ENCODE data around the gene RBM26. TPM values are rescaled to one million over a fixed set of nuclear protein-coding genes. Genes with fewer than 3 reads are reported as not detected.

The RBM26 gene
- total and polyA plus RNA-seq, 2 experiments from 2014 or later = 11.1 to 19.2 TPM

DNA sequence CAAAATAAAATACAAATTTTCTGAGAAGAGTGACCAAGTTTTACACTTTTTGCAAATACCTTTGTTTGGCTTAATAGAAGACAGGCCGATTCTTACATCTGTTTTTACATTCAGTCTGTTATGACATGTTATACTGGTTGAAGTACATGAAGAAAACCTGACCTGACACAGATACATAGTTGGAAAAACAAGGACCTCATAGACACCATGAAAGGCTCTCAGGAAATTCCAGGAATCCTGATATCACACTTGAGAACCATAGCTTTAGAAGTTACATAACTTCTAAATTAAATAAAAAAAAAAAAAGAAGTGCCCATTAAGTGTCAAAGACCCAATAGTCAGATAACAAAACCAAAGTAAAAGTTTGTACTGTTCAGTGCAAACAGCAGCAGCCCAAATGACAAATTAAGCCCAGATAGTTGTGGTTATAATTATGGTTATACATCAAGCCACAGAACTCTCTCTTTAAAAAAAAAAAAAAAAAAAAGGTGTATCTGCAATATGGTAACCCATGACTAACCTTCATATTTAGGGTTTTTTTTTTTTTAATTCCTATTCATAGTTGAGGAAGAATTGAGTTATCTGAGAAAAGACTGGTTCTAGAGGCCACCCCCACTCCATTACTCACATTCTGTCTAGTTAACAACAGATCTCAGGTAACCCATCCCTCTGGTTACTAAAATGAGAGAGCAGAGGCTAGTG is 19.8 kb downstream of the RBM26 start:
- H3K4me3 ChIP-seq = no peak overlapping the region
- H3K9ac ChIP-seq = no peak overlapping the region
- H3K36me3 ChIP-seq (ENCODE audit: low read depth) = no peaks in the 10 kb centered on the region; the same call in 1 of the 2 replicates
- in situ Hi-C loops (cut with MboI) = no loop called here
- no peak overlapping the region for H3K4me2 ChIP-seq (ENCODE audit: unreplicated experiment)
- no peaks in the 10 kb centered on the region for H3K27me3 ChIP-seq (replicated peaks; ENCODE audit: insufficient read depth)
- no peak overlapping the region for H2AFZ ChIP-seq
- H3K79me2 ChIP-seq (ENCODE audit: insufficient read depth) = peaks cover 100% of the 10 kb centered on the region
- H3F3A ChIP-seq (ENCODE audit: insufficient read depth) = peaks cover 5% of the 10 kb centered on the region; the same call in 1 of the 2 replicates
- no peak overlapping the region for H3K27ac ChIP-seq
- H3K9me2 ChIP-seq (ENCODE audit: insufficient read depth) = no peaks in the 10 kb centered on the region
- no peak for TF ChIP-seq EZH2phosphoT487 (IDR thresholded peaks at IDR 0.05; ENCODE audit: insufficient read depth, low read depth)
- no peaks in the 10 kb centered on the region for H3K9me3 ChIP-seq (ENCODE audit: low read depth)
- 56 to 59% methylated on average over 1 of the region's 1 CpG for WGBS, 2 experiments (ENCODE audit: low coverage in 1 of 2, low lambda C conversion rate in 2 of 2, missing lambda C conversion rate in 2 of 2)
- DNase-seq = peak; percentile 13
- peaks cover 35% of the 10 kb centered on the region for H4K20me1 ChIP-seq (ENCODE audit: insufficient read depth)
- H3K4me1 ChIP-seq (ENCODE audit: insufficient read depth) = peaks cover 12% of the 10 kb centered on the region

DNA sequence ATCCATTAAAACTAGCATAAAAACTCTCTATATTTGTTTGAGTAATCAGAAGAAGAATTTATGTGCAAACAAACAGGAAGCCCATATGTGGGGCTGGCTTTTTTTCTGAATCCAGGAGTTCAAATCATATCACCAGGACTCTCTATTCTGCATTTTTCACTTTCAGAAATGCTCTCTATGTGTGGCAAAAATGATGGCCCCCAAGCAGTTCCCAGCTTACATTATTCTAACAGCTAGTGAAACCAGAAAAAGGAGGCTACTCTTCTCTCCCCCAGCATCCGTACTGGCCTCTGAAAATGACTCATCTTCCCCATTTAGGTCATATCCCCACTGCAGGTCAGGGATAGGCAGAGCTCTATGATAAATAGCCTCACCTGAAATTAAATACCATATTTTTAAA is 20.4 kb downstream of the RBM26 start:
- peaks cover 30% of the 10 kb centered on the region for H4K20me1 ChIP-seq (ENCODE audit: insufficient read depth)
- in situ Hi-C loops (cut with MboI) = no loop called here
- peaks cover 100% of the 10 kb centered on the region for H3K79me2 ChIP-seq (ENCODE audit: insufficient read depth)
- H3F3A ChIP-seq (ENCODE audit: insufficient read depth) = peaks cover 5% of the 10 kb centered on the region; the same call in 1 of the 2 replicates
- peaks cover 12% of the 10 kb centered on the region for H3K4me1 ChIP-seq (ENCODE audit: insufficient read depth)
- H3K27ac ChIP-seq = no peak overlapping the region
- peak; percentile 22 for DNase-seq
- no peaks in the 10 kb centered on the region for H3K9me2 ChIP-seq (ENCODE audit: insufficient read depth)
- no peak overlapping the region for H3K4me2 ChIP-seq (ENCODE audit: unreplicated experiment)
- H3K9me3 ChIP-seq (ENCODE audit: low read depth) = no peaks in the 10 kb centered on the region
- H3K27me3 ChIP-seq (replicated peaks; ENCODE audit: insufficient read depth) = no peaks in the 10 kb centered on the region
- H3K4me3 ChIP-seq = no peak overlapping the region
- H2AFZ ChIP-seq = no peak overlapping the region
- TF ChIP-seq EZH2 (IDR thresholded peaks at IDR 0.05; ENCODE audit: insufficient read depth, poor library complexity, severe bottlenecking) = no peak
- no peak for TF ChIP-seq EZH2phosphoT487 (IDR thresholded peaks at IDR 0.05; ENCODE audit: insufficient read depth, low read depth)
- 56 to 75% methylated on average over 1 of the region's 1 CpG for WGBS, 2 experiments (ENCODE audit: low coverage in 1 of 2, low lambda C conversion rate in 2 of 2, missing lambda C conversion rate in 2 of 2)
- no peaks in the 10 kb centered on the region for H3K36me3 ChIP-seq (ENCODE audit: low read depth)
- H3K9ac ChIP-seq = no peak overlapping the region

- no peak overlapping the region for H3K4me3 ChIP-seq
- 89 to 92% methylated on average over 5 of the region's 5 CpGs for WGBS, 2 experiments (ENCODE audit: low coverage in 1 of 2, low lambda C conversion rate in 2 of 2, missing lambda C conversion rate in 2 of 2)
- no peaks in the 10 kb centered on the region for H3K27me3 ChIP-seq (replicated peaks; ENCODE audit: insufficient read depth)
Measured at GRCh38 chr13:79384022-79384610, 21.9 kb downstream of the RBM26 start.

GRCh38 chr13:79382545-79383275 is 23.3 kb downstream of the RBM26 start:
- Histone ChIP-seq H3K9ac (no peak overlapping the region), H3K36me3 (ENCODE audit: low read depth) (peaks cover 4% of the 10 kb centered on the region; the same call in 1 of the 2 replicates), H2AFZ (no peak overlapping the region), H3K4me3 (no peak overlapping the region), H3K4me2 (ENCODE audit: unreplicated experiment) (no peak overlapping the region), H4K20me1 (ENCODE audit: insufficient read depth) (peaks cover 26% of the 10 kb centered on the region), H3K27me3 (replicated peaks; ENCODE audit: insufficient read depth) (no peaks in the 10 kb centered on the region), H3K9me3 (ENCODE audit: low read depth) (no peaks in the 10 kb centered on the region), H3K9me2 (ENCODE audit: insufficient read depth) (no peaks in the 10 kb centered on the region), H3K4me1 (ENCODE audit: insufficient read depth) (peaks cover 12% of the 10 kb centered on the region), H3K79me2 (ENCODE audit: insufficient read depth) (peaks cover 96% of the 10 kb centered on the region), H3K27ac (no peak overlapping the region), H3F3A (ENCODE audit: insufficient read depth) (peaks cover 5% of the 10 kb centered on the region; the same call in 1 of the 2 replicates)
- TF ChIP-seq EZH2 (IDR thresholded peaks at IDR 0.05; ENCODE audit: insufficient read depth, poor library complexity, severe bottlenecking) = no peak
- no peak for TF ChIP-seq EZH2phosphoT487 (IDR thresholded peaks at IDR 0.05; ENCODE audit: insufficient read depth, low read depth)
- DNase-seq = no peak
- 15 to 17% methylated on average over 1 of the region's 1 CpG for WGBS, 2 experiments (ENCODE audit: low coverage in 1 of 2, low lambda C conversion rate in 2 of 2, missing lambda C conversion rate in 2 of 2)
- in situ Hi-C loops (cut with MboI) = no loop called here

More at GRCh38 chr13:79384022-79384610, 21.9 kb downstream of the RBM26 start:
- Histone ChIP-seq H3K9me3 (ENCODE audit: low read depth) (no peaks in the 10 kb centered on the region), H3K27ac (no peak overlapping the region), H3K4me2 (ENCODE audit: unreplicated experiment) (no peak overlapping the region), H4K20me1 (ENCODE audit: insufficient read depth) (peaks cover 32% of the 10 kb centered on the region), H3K79me2 (ENCODE audit: insufficient read depth) (peaks cover 100% of the 10 kb centered on the region), H2AFZ (no peak overlapping the region), H3K9ac (no peak overlapping the region), H3K9me2 (ENCODE audit: insufficient read depth) (no peaks in the 10 kb centered on the region), H3F3A (ENCODE audit: insufficient read depth) (peaks cover 5% of the 10 kb centered on the region; the same call in 1 of the 2 replicates), H3K4me1 (ENCODE audit: insufficient read depth) (peaks cover 12% of the 10 kb centered on the region), H3K36me3 (ENCODE audit: low read depth) (no peaks in the 10 kb centered on the region)
- TF ChIP-seq EZH2 (IDR thresholded peaks at IDR 0.05; ENCODE audit: insufficient read depth, poor library complexity, severe bottlenecking) (no peak), EZH2phosphoT487 (IDR thresholded peaks at IDR 0.05; ENCODE audit: insufficient read depth, low read depth) (no peak)
- DNase-seq = no peak
- in situ Hi-C loops (cut with MboI) = no loop called here
